Measurements from ENCODE around the gene NAA40. TPM values are rescaled to one million over a fixed set of nuclear protein-coding genes. Genes with fewer than 3 reads are reported as not detected.

NAA40 gene
- total RNA-seq, 4 donors from 2014 or later: 3.0 to 10.2 (median 6.1) TPM

- intact Hi-C loops (cut with DNase I; ENCODE audit: low total_unique reads): loop anchor here (2.0 to 10.0 kb wide), 2 partner anchors 108 to 180 kb away; partner anchors contain the start of gene ZFTA
- no peak for TF ChIP-seq POLR2A (IDR thresholded peaks at IDR 0.05)
- 48 to 49% methylated on average over 5 to 8 of the region's 8 CpGs for WGBS, 2 donors
- H3K4me3 ChIP-seq (ENCODE audit: low read depth, poor library complexity, severe bottlenecking): no peak overlapping the region
- no peak for DNase-seq (ENCODE audit: low spot score in 2 of 2)
Measured at GRCh38 chr11:63944987-63945386, 6.2 kb downstream of the NAA40 start.

- WGBS, 2 donors: 25 to 31% methylated on average over 14 of the region's 14 CpGs
- H3K4me3 ChIP-seq (ENCODE audit: low read depth, poor library complexity, severe bottlenecking): no peak overlapping the region
- peak; percentile 77 to 93 for DNase-seq (ENCODE audit: low spot score in 2 of 2)
- intact Hi-C loops (cut with DNase I; ENCODE audit: low total_unique reads): loop anchor here (2.0 to 10.0 kb wide), 2 partner anchors 109 to 181 kb away; partner anchors contain the start of gene ZFTA
- TF ChIP-seq CTCF (IDR thresholded peaks at IDR 0.05) (peak in 1 of 3 donors; percentile 73), POLR2A (IDR thresholded peaks at IDR 0.05) (no peak)
Measured at GRCh38 chr11:63945477-63946163, 6.8 kb downstream of the NAA40 start.

- whole genome bisulfite sequencing, 2 donors: 44 to 63% methylated on average over 20 of the region's 20 CpGs
- DNase-seq (ENCODE audit: low spot score in 2 of 2): no peak
- TF ChIP-seq CTCF (IDR thresholded peaks at IDR 0.05): no peak
- TF ChIP-seq POLR2A (IDR thresholded peaks at IDR 0.05): no peak
- intact Hi-C loops (cut with DNase I; ENCODE audit: low total_unique reads): no loop called here
- no peak overlapping the region for H3K4me3 ChIP-seq (ENCODE audit: low read depth, poor library complexity, severe bottlenecking)
Measured at GRCh38 chr11:63951779-63952536, 13.2 kb downstream of the NAA40 start.

- H3K4me3 ChIP-seq (ENCODE audit: low read depth, poor library complexity, severe bottlenecking): no peak overlapping the region
- DNase-seq (ENCODE audit: low spot score in 2 of 2): no peak
- intact Hi-C loops (cut with DNase I; ENCODE audit: low total_unique reads): no loop called here
- no peak for TF ChIP-seq CTCF (IDR thresholded peaks at IDR 0.05)
- no peak for TF ChIP-seq POLR2A (IDR thresholded peaks at IDR 0.05)
- 60 to 73% methylated on average over 4 of the region's 4 CpGs for WGBS, 2 donors
Measured at GRCh38 chr11:63952570-63952969, 13.8 kb downstream of the NAA40 start.

GRCh38 chr11:63958008-63958407, 19.2 kb downstream of the NAA40 start:
- H3K4me3 ChIP-seq (ENCODE audit: low read depth, poor library complexity, severe bottlenecking): no peak overlapping the region
- TF ChIP-seq CTCF (IDR thresholded peaks at IDR 0.05) (no peak), POLR2A (IDR thresholded peaks at IDR 0.05) (no peak)
- intact Hi-C loops (cut with DNase I; ENCODE audit: low total_unique reads): no loop called here
- DNase-seq (ENCODE audit: low spot score in 2 of 2): no peak
- 44 to 73% methylated on average over 3 to 5 of the region's 5 CpGs for WGBS, 2 donors
